ENCODE results near the gene KAZN. TPM values are rescaled to one million over a fixed set of nuclear protein-coding genes. Genes with fewer than 3 reads are reported as not detected.

Gene KAZN
- total RNA-seq, 4 donors from 2014 or later: 0.77 to 12.3 (median 4.9) TPM

GRCh38 chr1:15096293-15096692 is 497.8 kb downstream of the KAZN start:
- intact Hi-C loops (cut with DNase I; ENCODE audit: low total_unique reads): no loop called here
- no peak for DNase-seq
- Histone ChIP-seq H3K36me3 (no peaks in the 10 kb centered on the region), H3K9me3 (no peaks in the 10 kb centered on the region), H3K27ac (no peak overlapping the region), H3K4me3 (no peak overlapping the region), H3K4me1 (no peaks in the 10 kb centered on the region), H3K27me3 (no peaks in the 10 kb centered on the region)
- TF ChIP-seq POLR2A (IDR thresholded peaks at IDR 0.05): no peak
- no peak for TF ChIP-seq CTCF (IDR thresholded peaks at IDR 0.05)

GRCh38 chr1:15098176-15099125 is 500.0 kb downstream of the KAZN start:
- intact Hi-C loops (cut with DNase I; ENCODE audit: low total_unique reads): no loop called here
- Histone ChIP-seq H3K4me1 (no peaks in the 10 kb centered on the region), H3K27ac (no peak overlapping the region), H3K36me3 (no peaks in the 10 kb centered on the region), H3K9me3 (no peaks in the 10 kb centered on the region), H3K27me3 (no peaks in the 10 kb centered on the region), H3K4me3 (no peak overlapping the region)
- DNase-seq: no peak
- no peak for TF ChIP-seq CTCF (IDR thresholded peaks at IDR 0.05)
- TF ChIP-seq POLR2A (IDR thresholded peaks at IDR 0.05): no peak

GRCh38 chr1:15099441-15100120 is 501.1 kb downstream of the KAZN start:
- intact Hi-C loops (cut with DNase I; ENCODE audit: low total_unique reads): no loop called here
- Histone ChIP-seq H3K36me3 (no peaks in the 10 kb centered on the region), H3K27me3 (no peaks in the 10 kb centered on the region), H3K4me3 (no peak overlapping the region), H3K9me3 (no peaks in the 10 kb centered on the region), H3K4me1 (no peaks in the 10 kb centered on the region), H3K27ac (no peak overlapping the region)
- no peak for DNase-seq
- no peak for TF ChIP-seq POLR2A (IDR thresholded peaks at IDR 0.05)
- no peak for TF ChIP-seq CTCF (IDR thresholded peaks at IDR 0.05)

- Histone ChIP-seq H3K4me1 (no peaks in the 10 kb centered on the region), H3K27ac (no peak overlapping the region), H3K9me3 (no peaks in the 10 kb centered on the region), H3K36me3 (no peaks in the 10 kb centered on the region), H3K27me3 (no peaks in the 10 kb centered on the region), H3K4me3 (no peak overlapping the region)
- TF ChIP-seq POLR2A (IDR thresholded peaks at IDR 0.05): no peak
- TF ChIP-seq CTCF (IDR thresholded peaks at IDR 0.05): peak; percentile 82 to 92 (median 86)
- intact Hi-C loops (cut with DNase I; ENCODE audit: low total_unique reads): no loop called here
- DNase-seq: peak; percentile 28 to 44
Measured at GRCh38 chr1:15100121-15100879, 501.8 kb downstream of the KAZN start.
